Calu3 (cell line): Measurements from ENCODE around the gene ZNF526. TPM values are rescaled to one million over a fixed set of nuclear protein-coding genes. Genes with fewer than 3 reads are reported as not detected.

Experiments
- BruUV-seq: library from RNA; stranded (reverse); fragments of 400-500 nt; replicated peaks from 2 replicates; lab custom pipeline; 2021; lab: Mats Ljungman, UMichigan
- CTCF ChIA-PET: fragments of 300-600 bp; sonication (Branson Sonifier 250); formaldehyde crosslinking; loops from one replicate; lab custom pipeline; 2022; ENCODE audit warnings: antibody characterized with exemption; lab: Charles Lee
- DNase-seq: peaks from one replicate; pipeline ENCODE4 v3.0.0; 2022
- H3K27ac Mint-ChIP-seq: one replicate; pipeline ENCODE4 v1.8.0; 2022; ENCODE audit warnings: mixed read lengths; ENCODE audit not compliant: unreplicated experiment
- H3K27me3 Mint-ChIP-seq: one replicate; pipeline ENCODE4 v1.8.0; 2022; ENCODE audit warnings: mixed read lengths; ENCODE audit not compliant: unreplicated experiment
- H3K36me3 Mint-ChIP-seq: one replicate; pipeline ENCODE4 v1.8.0; 2022; ENCODE audit warnings: mild to moderate bottlenecking, moderate library complexity, mixed read lengths; ENCODE audit not compliant: insufficient read depth, unreplicated experiment
- H3K4me1 Mint-ChIP-seq: one replicate; pipeline ENCODE4 v1.8.0; 2022; ENCODE audit warnings: mild to moderate bottlenecking, low read depth, mixed read lengths; ENCODE audit not compliant: unreplicated experiment
- H3K4me3 Mint-ChIP-seq: one replicate; pipeline ENCODE4 v1.8.0; 2022; ENCODE audit warnings: mild to moderate bottlenecking, low read depth, moderate library complexity, mixed read lengths; ENCODE audit not compliant: unreplicated experiment
- H3K9me3 Mint-ChIP-seq: one replicate; pipeline ENCODE4 v1.8.0; 2022; ENCODE audit warnings: low read depth, mixed read lengths; ENCODE audit not compliant: unreplicated experiment
- intact Hi-C: fragments of 100-400 bp; cut with micrococcal nuclease; formaldehyde crosslinking; loops from one replicate; pipeline ENCODE4 v1.10.0; 2022; ENCODE audit not compliant: unreplicated experiment
- total RNA-seq: library from RNA; stranded (reverse); gene quantifications from 2 replicates; pipeline ENCODE4 v1.2.3, GENCODE V29; 2022
- TF ChIP-seq, protein P1 (sequence below): fragments of 200-600 bp; IDR thresholded peaks from one replicate; pipeline ENCODE4 v1.8.0; 2022; ENCODE audit warnings: antibody characterized with exemption; ENCODE audit not compliant: unreplicated experiment

The ZNF526 gene
- total RNA-seq, 1 experiment from 2014 or later: 25.4 TPM

DNA sequence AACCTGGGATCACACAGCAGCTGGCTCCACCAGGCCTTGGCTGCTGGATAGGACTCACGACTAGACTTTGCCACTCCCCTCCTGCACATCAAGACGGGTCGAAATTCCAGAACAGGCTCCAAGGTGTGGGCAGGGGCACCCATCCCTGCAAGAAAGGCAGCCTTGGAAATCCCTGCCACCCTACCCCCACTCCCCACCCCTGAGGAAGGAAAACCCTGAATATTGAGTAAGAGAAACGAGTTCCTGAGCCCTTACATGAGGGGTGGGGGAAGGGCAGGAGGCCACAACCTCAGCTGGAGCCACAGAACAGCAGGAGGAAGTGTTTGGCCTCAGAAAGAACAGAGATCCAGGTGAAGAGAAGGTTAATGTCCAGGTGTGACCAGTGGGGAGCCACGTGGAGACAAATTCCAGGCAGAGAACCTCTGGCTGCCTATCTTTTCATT lies 22.7 kb upstream of the ZNF526 start:
- Mint-ChIP-seq H3K4me1 (peaks cover 64% of the 10 kb centered on the region), H3K36me3 (peaks cover 65% of the 10 kb centered on the region), H3K4me3 (no peak overlapping the region), H3K27ac (peak overlapping the region; percentile 74), H3K9me3 (peaks cover 3% of the 10 kb centered on the region), H3K27me3 (no peaks in the 10 kb centered on the region)
- intact Hi-C loops: no loop called here
- peak; percentile 67 for DNase-seq
- CTCF ChIA-PET: interaction anchor here (0.7 to 0.8 kb wide), 3 partner anchors 10 to 1395 kb away, joined by 4 to 7 read pairs (median 6); no protein-coding TSS in a partner anchor
- TF ChIP-seq, protein P1, sequence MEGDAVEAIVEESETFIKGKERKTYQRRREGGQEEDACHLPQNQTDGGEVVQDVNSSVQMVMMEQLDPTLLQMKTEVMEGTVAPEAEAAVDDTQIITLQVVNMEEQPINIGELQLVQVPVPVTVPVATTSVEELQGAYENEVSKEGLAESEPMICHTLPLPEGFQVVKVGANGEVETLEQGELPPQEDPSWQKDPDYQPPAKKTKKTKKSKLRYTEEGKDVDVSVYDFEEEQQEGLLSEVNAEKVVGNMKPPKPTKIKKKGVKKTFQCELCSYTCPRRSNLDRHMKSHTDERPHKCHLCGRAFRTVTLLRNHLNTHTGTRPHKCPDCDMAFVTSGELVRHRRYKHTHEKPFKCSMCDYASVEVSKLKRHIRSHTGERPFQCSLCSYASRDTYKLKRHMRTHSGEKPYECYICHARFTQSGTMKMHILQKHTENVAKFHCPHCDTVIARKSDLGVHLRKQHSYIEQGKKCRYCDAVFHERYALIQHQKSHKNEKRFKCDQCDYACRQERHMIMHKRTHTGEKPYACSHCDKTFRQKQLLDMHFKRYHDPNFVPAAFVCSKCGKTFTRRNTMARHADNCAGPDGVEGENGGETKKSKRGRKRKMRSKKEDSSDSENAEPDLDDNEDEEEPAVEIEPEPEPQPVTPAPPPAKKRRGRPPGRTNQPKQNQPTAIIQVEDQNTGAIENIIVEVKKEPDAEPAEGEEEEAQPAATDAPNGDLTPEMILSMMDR: no peak
- BruUV-seq: no TSS peak

GRCh38 chr19:42198676-42199439 lies 21.3 kb upstream of the ZNF526 start:
- TF ChIP-seq, protein P1: no peak
- Mint-ChIP-seq H3K4me3 (no peak overlapping the region), H3K9me3 (peaks cover 3% of the 10 kb centered on the region), H3K4me1 (peaks cover 62% of the 10 kb centered on the region), H3K36me3 (peaks cover 67% of the 10 kb centered on the region), H3K27ac (peak overlapping the region; percentile 2), H3K27me3 (no peaks in the 10 kb centered on the region)
- BruUV-seq: TSS peak; percentile 31
- no peak for DNase-seq
- intact Hi-C loops: no loop called here
- CTCF ChIA-PET: no interaction called here

DNA sequence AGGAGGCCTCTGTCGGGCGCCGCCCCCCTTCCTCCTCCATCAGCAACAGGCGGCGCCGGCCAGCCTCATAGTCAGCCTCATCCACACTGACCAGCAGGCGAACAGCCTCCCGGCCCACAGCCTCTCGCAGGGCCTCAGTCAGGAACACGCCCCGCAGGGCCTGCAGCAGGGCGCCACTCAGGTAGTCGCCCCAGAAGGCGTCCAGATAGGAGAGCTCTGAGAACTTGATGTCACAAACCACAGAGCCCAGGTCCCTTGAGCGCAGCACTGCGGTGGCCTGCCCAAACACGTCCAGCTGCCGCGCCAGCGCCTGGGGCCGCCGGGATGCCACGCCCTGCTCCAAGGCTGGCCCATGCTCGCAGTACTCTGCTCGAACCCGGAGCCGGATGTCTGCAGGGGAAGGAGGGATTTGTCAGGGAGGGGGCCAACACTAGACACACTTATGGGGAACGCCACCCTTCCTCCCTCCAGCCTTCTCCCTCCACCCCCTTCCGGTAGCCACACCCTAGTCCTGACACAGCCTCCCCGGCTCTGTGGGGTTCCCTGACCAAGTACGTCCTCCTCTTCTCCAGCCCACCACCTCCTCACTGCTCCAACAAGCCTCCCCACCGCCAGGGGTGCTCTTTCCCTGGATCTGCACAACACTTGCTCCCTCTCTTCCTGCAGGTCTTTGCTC lies 20.5 kb upstream of the ZNF526 start:
- peaks cover 72% of the 10 kb centered on the region for H3K36me3 Mint-ChIP-seq
- H3K27ac Mint-ChIP-seq: no peak overlapping the region
- H3K9me3 Mint-ChIP-seq: no peaks in the 10 kb centered on the region
- TF ChIP-seq, protein P1: no peak
- H3K4me1 Mint-ChIP-seq: peaks cover 55% of the 10 kb centered on the region
- intact Hi-C loops: no loop called here
- DNase-seq: no peak
- CTCF ChIA-PET: no interaction called here
- no peaks in the 10 kb centered on the region for H3K27me3 Mint-ChIP-seq
- no peak overlapping the region for H3K4me3 Mint-ChIP-seq
- BruUV-seq: no TSS peak

DNA sequence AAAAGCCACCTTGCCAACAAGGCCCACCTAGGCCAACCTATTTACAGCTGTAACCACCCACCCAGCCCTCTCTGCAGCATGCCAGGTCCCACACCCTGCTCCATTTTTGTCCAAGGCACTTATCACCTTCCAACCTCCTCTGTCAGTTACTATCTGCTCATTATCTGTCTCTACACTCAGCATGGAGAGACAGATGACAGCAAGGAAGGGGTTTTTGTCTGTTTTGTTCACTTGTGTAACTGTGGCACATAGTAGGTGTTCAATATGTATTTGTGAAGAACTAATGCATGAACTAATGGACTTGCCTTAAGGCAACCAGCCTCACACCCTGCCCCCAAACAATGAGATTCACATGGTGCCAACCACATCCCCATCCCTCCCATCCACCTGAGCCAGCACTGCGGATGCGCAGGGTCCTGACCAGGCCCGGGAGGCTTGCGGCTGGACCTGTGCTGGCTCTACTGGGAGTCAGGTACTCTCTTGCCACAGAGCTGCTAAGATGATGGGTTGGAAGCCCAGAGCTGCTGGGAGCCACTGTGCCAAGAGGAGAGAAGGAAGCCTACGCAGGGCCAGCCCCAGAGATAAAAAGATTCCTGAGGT lies 19.9 kb upstream of the ZNF526 start:
- Mint-ChIP-seq H3K9me3 (no peaks in the 10 kb centered on the region), H3K27me3 (no peaks in the 10 kb centered on the region), H3K36me3 (peaks cover 78% of the 10 kb centered on the region), H3K4me3 (no peak overlapping the region), H3K27ac (no peak overlapping the region), H3K4me1 (peaks cover 55% of the 10 kb centered on the region)
- DNase-seq: no peak
- BruUV-seq: no TSS peak
- TF ChIP-seq, protein P1: no peak
- CTCF ChIA-PET: no interaction called here
- intact Hi-C loops: no loop called here
